C1 segment of cervical spinal cord (tissue), 14 donors: ENCODE measurements around the gene EPHA2.

ENCODE experiments used
- DNase-seq, 14 donors: peaks; one replicate each; lab custom pipeline; 2025; lab: John Stamatoyannopoulos, UW

The EPHA2 gene

GRCh38 chr1:16183765-16184556 lies 28.1 kb upstream of the EPHA2 start:
- no peak for DNase-seq

- no peak for DNase-seq
Measured at GRCh38 chr1:16183179-16183578, 27.3 kb upstream of the EPHA2 start.

GRCh38 chr1:16181887-16182719 lies 26.2 kb upstream of the EPHA2 start:
- no peak for DNase-seq

DNA sequence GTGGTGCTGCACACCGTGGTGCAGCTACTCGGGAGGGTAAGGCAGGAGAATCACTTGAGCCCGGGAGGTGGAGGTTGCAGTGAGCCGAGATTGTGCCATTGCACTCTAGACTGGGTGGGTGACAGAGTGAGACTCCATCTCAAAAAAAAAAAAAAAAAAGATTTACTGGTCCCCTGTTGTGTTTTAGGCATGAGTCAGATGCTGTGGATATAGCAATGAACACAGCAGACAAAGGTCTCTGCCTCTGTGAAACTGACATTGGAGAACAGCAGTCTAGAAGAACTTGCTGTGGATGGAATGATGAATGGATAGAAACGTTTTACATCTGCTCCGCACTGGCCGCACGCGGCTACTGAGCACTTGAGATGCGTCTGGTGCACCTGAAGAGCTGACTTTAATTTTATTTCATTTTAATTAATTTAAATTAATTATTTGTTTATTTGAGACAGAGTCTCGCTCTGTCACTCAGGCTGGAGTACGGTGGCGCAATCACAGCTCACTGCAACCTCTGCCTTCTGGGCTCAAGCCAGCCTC lies 24.5 kb upstream of the EPHA2 start:
- no peak for DNase-seq

DNA sequence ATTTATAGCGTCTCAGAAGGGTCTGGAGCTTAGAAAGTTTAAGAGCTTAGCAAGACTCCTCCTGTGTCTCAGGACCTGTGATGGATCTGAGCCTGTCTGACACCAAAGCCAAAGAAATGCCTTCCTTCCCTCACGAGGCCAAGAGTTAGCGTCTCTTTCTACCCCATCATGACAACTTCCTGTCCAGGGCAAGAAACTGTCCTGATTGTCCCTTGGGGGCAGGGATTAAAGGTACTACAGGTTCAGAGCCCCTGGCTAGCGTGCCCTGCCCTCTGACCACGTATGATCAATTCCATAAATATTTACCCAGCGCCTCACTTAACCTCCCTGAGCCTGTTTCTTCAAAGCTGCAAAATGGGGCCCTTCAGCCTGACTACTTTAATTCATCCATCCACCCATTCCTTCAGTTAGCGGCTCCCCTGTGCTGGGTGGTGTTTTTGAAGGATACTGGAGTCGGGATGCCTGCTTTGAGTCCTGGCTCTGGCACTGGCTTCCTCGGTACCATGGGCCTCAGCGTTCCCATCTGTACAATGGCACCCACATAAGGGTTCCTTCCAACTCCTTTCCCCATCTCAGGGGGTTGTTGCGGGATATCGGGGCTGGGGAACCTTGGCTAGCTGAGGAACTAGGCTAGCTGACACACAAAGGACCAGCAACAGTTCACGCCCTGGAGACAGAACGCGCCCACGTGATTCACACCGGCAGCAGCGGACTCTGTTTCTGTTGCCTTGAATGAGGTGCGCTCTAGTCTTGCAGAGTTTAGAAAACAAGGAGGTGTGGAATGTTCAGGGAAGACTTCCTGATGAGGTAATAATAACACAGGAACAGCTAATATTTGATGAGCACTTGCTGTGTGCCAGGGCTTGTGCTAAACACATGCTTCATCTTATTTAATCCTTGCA lies 23.0 kb upstream of the EPHA2 start:
- DNase-seq, result no peak

DNA sequence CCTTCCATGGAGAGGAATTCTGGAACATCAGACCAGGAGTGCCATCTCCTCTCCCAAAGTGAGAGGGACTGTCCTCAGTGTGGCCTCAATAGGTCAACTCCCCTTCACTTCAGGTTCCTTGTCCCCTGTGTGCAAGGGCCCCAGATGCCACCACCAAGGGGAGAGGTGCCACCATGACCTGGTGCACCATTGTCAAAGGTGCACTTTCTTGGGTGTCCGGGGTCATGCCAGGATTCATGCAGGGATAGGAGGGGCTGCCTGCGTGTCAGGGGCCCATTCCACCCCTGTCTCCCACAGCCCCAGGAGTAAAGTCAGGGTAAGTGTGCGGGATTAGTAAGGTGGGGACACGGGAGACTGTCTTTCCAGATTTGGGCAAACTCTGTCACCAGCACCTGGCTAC lies 21.4 kb upstream of the EPHA2 start:
- DNase-seq, result no peak

DNA sequence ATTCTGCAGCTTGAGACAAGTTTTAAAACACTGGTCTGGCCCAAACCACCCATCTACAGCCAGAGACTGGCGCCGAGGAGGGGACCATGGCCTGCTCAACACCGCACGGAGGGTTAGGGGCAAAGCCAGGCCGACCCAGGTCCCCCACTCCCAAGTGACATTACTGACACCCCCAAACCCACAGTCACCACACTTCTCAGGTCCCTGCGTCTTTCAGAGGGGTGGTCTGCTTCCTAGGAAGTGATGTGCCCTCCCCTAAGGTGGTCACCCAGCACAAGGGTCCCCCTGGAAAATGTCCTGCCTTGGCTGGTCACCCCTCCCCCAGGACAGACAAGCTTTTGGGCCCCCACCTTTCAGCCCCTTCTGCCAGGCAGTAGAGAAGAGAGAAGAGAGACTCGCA lies 20.8 kb upstream of the EPHA2 start:
- no peak for DNase-seq

GRCh38 chr1:16175610-16176553 lies 20.0 kb upstream of the EPHA2 start:
- peak in 11 of 14 donors; percentile 30 to 73 (median 58) for DNase-seq

DNA sequence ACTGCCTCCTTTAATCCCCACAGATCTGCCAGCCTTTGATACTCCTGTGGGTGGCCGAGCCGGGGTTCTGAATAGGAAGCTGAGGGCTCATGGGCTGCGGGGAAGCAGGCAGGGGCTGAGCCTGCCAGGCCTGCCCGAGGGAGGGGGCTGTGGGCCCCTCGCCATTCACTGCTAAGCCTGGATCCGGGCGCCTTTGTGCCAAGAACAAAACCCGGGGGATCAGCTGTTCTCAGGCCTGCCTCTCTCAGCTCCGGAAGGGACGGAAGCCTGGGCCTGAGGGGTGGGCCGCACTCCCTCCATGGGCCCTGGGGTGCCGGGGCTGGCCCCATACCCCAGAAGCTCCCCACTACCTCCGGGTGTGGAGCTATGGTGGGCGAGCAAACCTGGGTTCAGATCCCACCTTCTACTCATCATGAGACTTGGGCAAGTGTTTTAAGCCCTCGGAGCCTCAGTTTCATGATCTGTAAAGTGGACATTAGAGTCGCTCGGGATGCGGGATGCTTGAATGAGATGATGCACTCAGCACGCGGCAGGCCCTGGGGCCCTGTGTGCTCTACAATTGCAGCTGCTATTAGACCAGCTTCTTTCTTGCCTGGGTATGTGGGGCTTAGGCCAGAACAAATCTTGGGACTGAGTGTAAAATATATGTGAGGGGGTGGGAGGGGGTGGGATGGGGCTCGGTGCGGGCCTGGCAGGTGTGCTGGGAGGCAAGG lies 19.2 kb upstream of the EPHA2 start:
- DNase-seq, result peak in 5 of 14 donors; percentile 15 to 49 (median 28)

- DNase-seq, result no peak
Measured at GRCh38 chr1:16174261-16174868, 18.5 kb upstream of the EPHA2 start.

DNA sequence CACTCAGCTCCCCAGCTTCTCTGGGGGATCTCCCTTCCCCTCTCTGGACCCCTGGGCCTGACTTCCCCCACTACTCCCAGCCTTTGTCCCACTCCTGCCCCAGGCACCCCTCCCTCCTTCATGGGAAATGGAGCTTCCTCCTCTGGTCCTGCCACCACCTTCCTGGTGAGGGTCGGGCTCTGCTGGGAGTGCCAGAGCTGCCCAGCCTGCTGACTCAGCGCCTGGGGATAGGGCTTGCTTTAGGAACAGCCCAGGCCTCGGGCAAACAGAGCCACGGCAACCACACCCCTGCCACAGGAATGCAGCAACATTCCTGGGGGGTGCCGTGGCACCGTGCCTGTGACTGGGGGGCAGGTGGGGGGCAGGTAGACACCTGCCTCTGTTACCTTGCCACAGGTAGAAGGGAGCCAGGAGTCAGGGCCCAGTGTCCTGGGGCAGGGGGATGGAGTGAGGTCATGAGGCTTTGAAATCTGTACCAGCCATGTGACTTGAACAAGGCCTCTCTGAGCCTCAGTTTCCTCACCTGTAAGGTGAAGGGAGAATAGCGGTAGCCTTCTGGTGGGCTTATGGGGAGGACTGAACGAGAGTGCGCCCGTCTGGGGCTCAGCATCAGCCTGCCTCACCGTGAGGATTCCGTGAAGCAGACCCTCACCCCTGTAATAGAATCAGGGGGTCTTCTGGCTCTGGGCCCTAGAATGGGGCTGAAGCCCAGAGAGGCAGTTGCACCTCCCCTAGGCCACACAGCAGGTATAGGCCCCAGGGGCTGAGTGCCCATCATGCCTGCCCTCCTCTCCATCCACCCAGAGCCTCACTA lies 17.8 kb upstream of the EPHA2 start:
- DNase-seq, result peak in 1 of 14 donors; percentile 53

DNA sequence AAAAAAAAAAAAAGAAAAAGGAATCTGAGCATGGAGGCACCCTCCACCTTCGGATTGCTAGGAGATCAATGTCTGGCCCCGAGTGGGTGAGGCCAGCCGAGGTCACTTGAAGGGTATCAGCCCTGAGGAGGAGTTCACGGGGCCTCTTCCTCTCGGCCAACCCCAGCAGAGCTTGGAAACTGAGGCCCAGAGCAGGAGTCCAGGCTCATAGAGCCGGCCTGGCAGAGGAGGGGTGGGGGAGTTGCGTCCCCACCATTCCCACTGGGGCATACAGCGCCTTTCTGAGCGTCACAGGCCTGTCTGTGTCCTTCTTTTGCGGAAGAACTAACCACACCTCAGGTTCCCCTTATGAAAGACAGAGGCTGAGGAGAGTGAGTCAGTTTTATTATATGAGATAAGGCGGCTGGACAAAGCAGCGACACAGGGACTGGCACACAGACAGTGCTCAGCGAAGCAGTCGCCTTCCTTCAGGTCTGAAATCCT lies 17.1 kb upstream of the EPHA2 start:
- DNase-seq, result no peak

DNA sequence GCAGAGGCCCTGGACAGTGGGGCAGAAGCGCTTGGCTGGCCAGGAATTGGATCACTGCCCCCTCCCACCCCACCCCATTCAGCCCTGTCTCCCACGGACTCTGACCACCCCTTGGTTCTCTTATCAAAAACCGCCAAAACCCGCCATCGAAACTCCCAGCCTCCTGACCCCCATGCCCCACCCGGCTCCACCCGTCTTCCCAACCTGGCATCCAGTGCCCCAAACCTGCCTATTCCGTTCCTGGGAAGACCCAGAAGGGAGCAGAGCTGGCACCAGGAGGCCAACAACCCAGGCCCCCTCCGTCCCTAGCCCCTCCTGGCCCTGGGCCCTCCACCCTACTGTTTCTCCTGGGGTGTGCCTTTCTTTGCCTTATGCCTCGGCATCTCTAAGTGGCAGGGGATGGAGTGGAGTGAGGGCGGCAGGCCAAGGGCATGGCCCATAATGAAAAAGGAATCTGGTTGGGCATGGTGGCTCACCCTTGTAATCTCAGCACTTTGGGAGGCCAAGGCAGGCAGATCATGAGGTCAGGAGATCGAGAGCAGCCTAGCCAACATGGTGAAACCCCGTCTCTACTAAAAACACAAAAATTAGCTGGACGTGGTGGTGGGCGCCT lies 16.5 kb upstream of the EPHA2 start:
- DNase-seq, result no peak

- no peak for DNase-seq
Measured at GRCh38 chr1:16171314-16172151, 15.7 kb upstream of the EPHA2 start.

- DNase-seq, result no peak
Measured at GRCh38 chr1:16170283-16170673, 14.4 kb upstream of the EPHA2 start.

DNA sequence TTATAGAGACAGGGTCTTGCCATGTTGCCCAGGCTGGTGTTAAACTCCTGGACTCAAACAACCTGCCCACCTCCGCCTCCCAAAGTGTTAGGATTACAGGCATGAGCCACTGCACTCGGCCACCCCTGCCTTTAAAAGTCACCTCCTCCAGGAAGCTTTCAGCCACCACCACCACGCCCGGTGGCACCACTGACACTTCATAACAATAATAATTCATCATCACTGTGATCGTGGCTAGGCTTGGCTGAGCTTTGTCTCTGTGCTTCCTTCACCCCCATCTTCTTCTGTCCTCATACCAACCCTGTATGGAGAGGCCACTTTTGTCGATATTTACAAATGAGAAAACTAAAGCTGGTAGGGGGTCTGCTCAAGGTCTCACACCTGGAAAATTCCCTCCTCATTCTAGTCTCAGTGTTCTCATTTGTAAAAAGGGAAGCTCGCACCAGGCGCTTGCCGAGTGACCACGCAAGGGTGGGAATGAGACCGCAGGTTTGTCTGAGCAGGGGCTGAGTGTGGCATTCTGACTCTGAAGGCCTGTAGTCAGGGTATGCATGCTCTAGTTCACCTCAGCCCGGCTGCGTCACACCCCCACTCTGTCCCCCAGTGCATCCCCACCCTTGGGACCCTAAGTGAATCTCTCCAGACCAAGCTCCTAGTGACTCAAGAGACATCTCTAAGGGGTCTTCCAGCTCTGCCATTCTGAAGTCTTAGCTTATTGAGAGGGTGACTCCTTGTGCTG lies 12.9 kb upstream of the EPHA2 start:
- no peak for DNase-seq
